Measurements from ENCODE around the gene PSMB3. TPM values are rescaled to one million over a fixed set of nuclear protein-coding genes. Genes with fewer than 3 reads are reported as not detected.
A peak's percentile ranks its signal among the peaks of the same experiment; 100 is the strongest.

Gene PSMB3
- total and polyA plus RNA-seq, 9 of the 15 experiments (the other 6 are each of a cell fraction or from before 2014, with no cell fraction given), result 460 to 2,775 (median 574) TPM

DNA sequence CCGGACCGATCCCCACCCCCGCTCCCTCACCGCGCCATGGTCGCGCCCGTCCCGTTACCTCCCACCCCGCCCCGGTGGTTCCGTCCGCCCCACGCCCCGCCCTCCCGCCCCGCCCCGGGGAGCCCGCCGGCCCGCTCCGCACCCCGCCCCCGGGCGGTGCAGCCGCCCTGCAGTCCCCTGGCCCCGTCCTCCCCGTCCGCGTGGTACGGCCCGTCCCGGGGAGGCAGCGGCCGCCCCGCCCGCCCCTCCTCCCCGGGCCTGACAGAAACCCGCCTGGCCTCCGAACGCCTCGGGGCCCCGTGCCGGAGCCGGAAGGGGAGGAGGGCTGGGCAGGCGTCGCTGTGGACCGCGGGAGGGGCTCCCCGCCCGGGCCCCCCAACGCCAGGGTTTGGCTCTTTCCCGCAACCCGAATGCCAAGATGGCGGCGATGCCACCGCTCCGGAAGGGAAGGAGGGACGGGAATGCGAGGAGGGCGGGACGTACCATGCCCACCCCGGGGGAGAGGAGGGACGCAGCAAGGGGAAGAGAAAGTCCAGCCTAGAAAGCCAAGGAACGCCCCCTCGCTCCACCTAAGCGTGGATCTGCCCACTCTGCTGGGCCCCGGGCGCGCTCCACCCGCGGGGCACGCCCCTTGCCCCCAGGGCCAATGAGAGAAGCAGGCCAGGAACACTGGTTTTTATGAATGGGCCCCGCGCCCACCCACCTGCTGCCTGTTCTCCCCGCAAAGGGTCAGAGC, 47.1 kb downstream of the PSMB3 start, which contains the start of gene PIP4K2B (continued):
- TF ChIP-seq ETV1 (tag; conservative IDR thresholded peaks at IDR 0.05; ENCODE audit: low read depth), result peak; percentile 90
- TF ChIP-seq, protein P1, sequence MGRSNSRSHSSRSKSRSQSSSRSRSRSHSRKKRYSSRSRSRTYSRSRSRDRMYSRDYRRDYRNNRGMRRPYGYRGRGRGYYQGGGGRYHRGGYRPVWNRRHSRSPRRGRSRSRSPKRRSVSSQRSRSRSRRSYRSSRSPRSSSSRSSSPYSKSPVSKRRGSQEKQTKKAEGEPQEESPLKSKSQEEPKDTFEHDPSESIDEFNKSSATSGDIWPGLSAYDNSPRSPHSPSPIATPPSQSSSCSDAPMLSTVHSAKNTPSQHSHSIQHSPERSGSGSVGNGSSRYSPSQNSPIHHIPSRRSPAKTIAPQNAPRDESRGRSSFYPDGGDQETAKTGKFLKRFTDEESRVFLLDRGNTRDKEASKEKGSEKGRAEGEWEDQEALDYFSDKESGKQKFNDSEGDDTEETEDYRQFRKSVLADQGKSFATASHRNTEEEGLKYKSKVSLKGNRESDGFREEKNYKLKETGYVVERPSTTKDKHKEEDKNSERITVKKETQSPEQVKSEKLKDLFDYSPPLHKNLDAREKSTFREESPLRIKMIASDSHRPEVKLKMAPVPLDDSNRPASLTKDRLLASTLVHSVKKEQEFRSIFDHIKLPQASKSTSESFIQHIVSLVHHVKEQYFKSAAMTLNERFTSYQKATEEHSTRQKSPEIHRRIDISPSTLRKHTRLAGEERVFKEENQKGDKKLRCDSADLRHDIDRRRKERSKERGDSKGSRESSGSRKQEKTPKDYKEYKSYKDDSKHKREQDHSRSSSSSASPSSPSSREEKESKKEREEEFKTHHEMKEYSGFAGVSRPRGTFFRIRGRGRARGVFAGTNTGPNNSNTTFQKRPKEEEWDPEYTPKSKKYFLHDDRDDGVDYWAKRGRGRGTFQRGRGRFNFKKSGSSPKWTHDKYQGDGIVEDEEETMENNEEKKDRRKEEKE (IDR thresholded peaks at IDR 0.05; ENCODE audit: borderline replicate concordance in 1 of 2, control insufficient read depth in 1 of 2, low read depth in 2 of 2, low read length in 1 of 2), result peak in 1 of 2 experiments; percentile 90; a peak in 2 of 4 replicates
- no peak for TF ChIP-seq KAT2B (IDR thresholded peaks at IDR 0.05; ENCODE audit: low read depth, low read length)
- TF ChIP-seq TBP (optimal IDR thresholded peaks at IDR 0.05; ENCODE audit: low read depth, low read length), result peak; percentile 67
- TF ChIP-seq, protein P2, sequence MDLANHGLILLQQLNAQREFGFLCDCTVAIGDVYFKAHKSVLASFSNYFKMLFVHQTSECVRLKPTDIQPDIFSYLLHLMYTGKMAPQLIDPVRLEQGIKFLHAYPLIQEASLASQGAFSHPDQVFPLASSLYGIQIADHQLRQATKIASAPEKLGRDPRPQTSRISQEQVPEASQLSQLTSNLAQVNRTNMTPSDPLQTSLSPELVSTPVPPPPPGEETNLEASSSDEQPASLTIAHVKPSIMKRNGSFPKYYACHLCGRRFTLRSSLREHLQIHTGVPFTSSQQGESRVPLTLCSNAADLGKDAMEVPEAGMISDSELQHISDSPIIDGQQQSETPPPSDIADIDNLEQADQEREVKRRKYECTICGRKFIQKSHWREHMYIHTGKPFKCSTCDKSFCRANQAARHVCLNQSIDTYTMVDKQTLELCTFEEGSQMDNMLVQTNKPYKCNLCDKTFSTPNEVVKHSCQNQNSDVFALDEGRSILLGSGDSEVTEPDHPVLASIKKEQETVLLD (IDR thresholded peaks at IDR 0.05), result 0 out of 2 replicates have a peak, but pooled peaks have one; percentile 56
- peak; percentile 95 for TF ChIP-seq POLR2AphosphoS2 (IDR thresholded peaks at IDR 0.05; ENCODE audit: low read length)
- TF ChIP-seq PHF8 (IDR thresholded peaks at IDR 0.05; ENCODE audit: borderline replicate concordance, low read length), result peak; percentile 44; the same call in 1 of the 2 replicates
- TF ChIP-seq PTBP1 (IDR thresholded peaks at IDR 0.05; ENCODE audit: low read depth, low read length), result 0 out of 2 replicates have a peak, but pooled peaks have one; percentile 32
- TF ChIP-seq NCOA1 (IDR thresholded peaks at IDR 0.05; ENCODE audit: low read depth), result peak; percentile 58; the same call in 1 of the 2 replicates
- TF ChIP-seq, protein P3, sequence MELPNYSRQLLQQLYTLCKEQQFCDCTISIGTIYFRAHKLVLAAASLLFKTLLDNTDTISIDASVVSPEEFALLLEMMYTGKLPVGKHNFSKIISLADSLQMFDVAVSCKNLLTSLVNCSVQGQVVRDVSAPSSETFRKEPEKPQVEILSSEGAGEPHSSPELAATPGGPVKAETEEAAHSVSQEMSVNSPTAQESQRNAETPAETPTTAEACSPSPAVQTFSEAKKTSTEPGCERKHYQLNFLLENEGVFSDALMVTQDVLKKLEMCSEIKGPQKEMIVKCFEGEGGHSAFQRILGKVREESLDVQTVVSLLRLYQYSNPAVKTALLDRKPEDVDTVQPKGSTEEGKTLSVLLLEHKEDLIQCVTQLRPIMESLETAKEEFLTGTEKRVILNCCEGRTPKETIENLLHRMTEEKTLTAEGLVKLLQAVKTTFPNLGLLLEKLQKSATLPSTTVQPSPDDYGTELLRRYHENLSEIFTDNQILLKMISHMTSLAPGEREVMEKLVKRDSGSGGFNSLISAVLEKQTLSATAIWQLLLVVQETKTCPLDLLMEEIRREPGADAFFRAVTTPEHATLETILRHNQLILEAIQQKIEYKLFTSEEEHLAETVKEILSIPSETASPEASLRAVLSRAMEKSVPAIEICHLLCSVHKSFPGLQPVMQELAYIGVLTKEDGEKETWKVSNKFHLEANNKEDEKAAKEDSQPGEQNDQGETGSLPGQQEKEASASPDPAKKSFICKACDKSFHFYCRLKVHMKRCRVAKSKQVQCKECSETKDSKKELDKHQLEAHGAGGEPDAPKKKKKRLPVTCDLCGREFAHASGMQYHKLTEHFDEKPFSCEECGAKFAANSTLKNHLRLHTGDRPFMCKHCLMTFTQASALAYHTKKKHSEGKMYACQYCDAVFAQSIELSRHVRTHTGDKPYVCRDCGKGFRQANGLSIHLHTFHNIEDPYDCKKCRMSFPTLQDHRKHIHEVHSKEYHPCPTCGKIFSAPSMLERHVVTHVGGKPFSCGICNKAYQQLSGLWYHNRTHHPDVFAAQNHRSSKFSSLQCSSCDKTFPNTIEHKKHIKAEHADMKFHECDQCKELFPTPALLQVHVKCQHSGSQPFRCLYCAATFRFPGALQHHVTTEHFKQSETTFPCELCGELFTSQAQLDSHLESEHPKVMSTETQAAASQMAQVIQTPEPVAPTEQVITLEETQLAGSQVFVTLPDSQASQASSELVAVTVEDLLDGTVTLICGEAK (IDR thresholded peaks at IDR 0.05), result peak; percentile 90
- TF ChIP-seq, protein P3 (CRISPR knock-in tag; IDR thresholded peaks at IDR 0.05), result no peak
- TF ChIP-seq KLF13 (tag; IDR thresholded peaks at IDR 0.05; ENCODE audit: borderline replicate concordance, low read depth), result peak; percentile 88
- no peak for TF ChIP-seq ZNF408 (CRISPR knock-in tag; IDR thresholded peaks at IDR 0.05; ENCODE audit: low read depth)

Measured in K562 (cell line).